CD4-positive, alpha-beta T cell treated with Interleukin-15 for 1 hour (primary cell): ENCODE measurements around the gene KLHDC7B.
A peak's percentile ranks its signal among the peaks of the same experiment; 100 is the strongest.

ENCODE experiments used
- DNase-seq: peaks from one replicate; pipeline ENCODE4 v3.0.0-alpha.2; 2020

The KLHDC7B gene

GRCh38 chr22:50575426-50575941 is 29.8 kb downstream of the KLHDC7B start:
- DNase-seq = no peak

GRCh38 chr22:50576070-50576469 is 30.4 kb downstream of the KLHDC7B start:
- DNase-seq = no peak

- no peak for DNase-seq
These were observed 31.4 kb downstream of the KLHDC7B start for GRCh38 chr22:50576806-50577696.

GRCh38 chr22:50577697-50577986 is 31.9 kb downstream of the KLHDC7B start:
- DNase-seq = no peak

GRCh38 chr22:50577987-50578775 is 32.5 kb downstream of the KLHDC7B start, which contains the start of gene CPT1B:
Gene CPT1B (minus strand): TSS chr22:50578427. CDS start chr22:50577915, 512 bp downstream.
- DNase-seq = no peak

- no peak for DNase-seq
These were observed 33.1 kb downstream of the KLHDC7B start for GRCh38 chr22:50578776-50579310.

- no peak for DNase-seq
These were observed 34.1 kb downstream of the KLHDC7B start for GRCh38 chr22:50579752-50580151.

- DNase-seq = no peak
These were observed 35.6 kb downstream of the KLHDC7B start for GRCh38 chr22:50581031-50581949.

GRCh38 chr22:50581950-50582492 is 36.3 kb downstream of the KLHDC7B start:
- DNase-seq = no peak

- DNase-seq = peak; percentile 97
These were observed 37.0 kb downstream of the KLHDC7B start, which contains the start of gene CHKB for GRCh38 chr22:50582493-50583293. Gene CHKB (minus strand): TSS chr22:50582849. CDS start chr22:50582781, 68 bp downstream.

- DNase-seq = no peak
These were observed 37.7 kb downstream of the KLHDC7B start for GRCh38 chr22:50583294-50583861.

- no peak for DNase-seq
These were observed 38.7 kb downstream of the KLHDC7B start for GRCh38 chr22:50584106-50585096.

GRCh38 chr22:50585238-50585637 is 39.5 kb downstream of the KLHDC7B start:
- no peak for DNase-seq

- no peak for DNase-seq
These were observed 40.1 kb downstream of the KLHDC7B start for GRCh38 chr22:50585781-50586180.

- DNase-seq = no peak
These were observed 40.7 kb downstream of the KLHDC7B start for GRCh38 chr22:50586416-50586815.

- DNase-seq = no peak
These were observed 41.7 kb downstream of the KLHDC7B start for GRCh38 chr22:50587407-50587806.

- no peak for DNase-seq
These were observed 49.5 kb downstream of the KLHDC7B start for GRCh38 chr22:50595189-50595588.

- no peak for DNase-seq
These were observed 51.4 kb downstream of the KLHDC7B start for GRCh38 chr22:50597097-50597496.

- peak; percentile 39 for DNase-seq
These were observed 54.2 kb downstream of the KLHDC7B start for GRCh38 chr22:50599816-50600455.
